ENCODE results near the gene AK5.

AK5 gene

GRCh38 chr1:77356136-77356535, 74.3 kb downstream of the AK5 start:
- DNase-seq: no peak

- DNase-seq: no peak
Measured at GRCh38 chr1:77360256-77360655, 78.4 kb downstream of the AK5 start.

GRCh38 chr1:77361621-77362020, 79.8 kb downstream of the AK5 start:
- DNase-seq: no peak

GRCh38 chr1:77370161-77370560, 88.3 kb downstream of the AK5 start:
- no peak for DNase-seq

- DNase-seq: peak; percentile 3
Measured at GRCh38 chr1:77370583-77371306, 88.9 kb downstream of the AK5 start.

- no peak for DNase-seq
Measured at GRCh38 chr1:77371396-77371795, 89.6 kb downstream of the AK5 start.

- no peak for DNase-seq
Measured at GRCh38 chr1:77373702-77374101, 91.9 kb downstream of the AK5 start.

GRCh38 chr1:77375541-77375940, 93.7 kb downstream of the AK5 start:
- DNase-seq: no peak

GRCh38 chr1:77375990-77376389, 94.2 kb downstream of the AK5 start:
- no peak for DNase-seq

- DNase-seq: no peak
Measured at GRCh38 chr1:77378723-77379535, 97.1 kb downstream of the AK5 start.

- DNase-seq: no peak
Measured at GRCh38 chr1:77382366-77382765, 100.5 kb downstream of the AK5 start.

GRCh38 chr1:77383236-77383635, 101.4 kb downstream of the AK5 start:
- no peak for DNase-seq

- no peak for DNase-seq
Measured at GRCh38 chr1:77385551-77385950, 103.7 kb downstream of the AK5 start.

- DNase-seq: no peak
Measured at GRCh38 chr1:77386276-77386675, 104.5 kb downstream of the AK5 start.

- DNase-seq: no peak
Measured at GRCh38 chr1:77387553-77387952, 105.7 kb downstream of the AK5 start.

- DNase-seq: no peak
Measured at GRCh38 chr1:77388661-77389060, 106.8 kb downstream of the AK5 start.

GRCh38 chr1:77392486-77392885, 110.7 kb downstream of the AK5 start:
- DNase-seq: no peak

- DNase-seq: no peak
Measured at GRCh38 chr1:77394166-77394565, 112.3 kb downstream of the AK5 start.

- DNase-seq: no peak
Measured at GRCh38 chr1:77395051-77395450, 113.2 kb downstream of the AK5 start.

- no peak for DNase-seq
Measured at GRCh38 chr1:77398152-77398551, 116.3 kb downstream of the AK5 start.

GRCh38 chr1:77399250-77400086, 117.6 kb downstream of the AK5 start:
- no peak for DNase-seq

- no peak for DNase-seq
Measured at GRCh38 chr1:77400781-77401180, 119.0 kb downstream of the AK5 start.

- DNase-seq: no peak
Measured at GRCh38 chr1:77401384-77401783, 119.6 kb downstream of the AK5 start.

GRCh38 chr1:77405186-77405585, 123.4 kb downstream of the AK5 start:
- DNase-seq: no peak
